OCI-LY7 (cell line): ENCODE data around the gene ASB4.

ENCODE experiments used
- EZH2phosphoT487 ChIP-seq: fragments of 200-600 bp; sonication (generic); IDR thresholded peaks from 2 replicates; pipeline ENCODE4 v1.6.1; 2018; ENCODE audit warnings: low read depth, borderline replicate concordance, mild to moderate bottlenecking, mixed run types, antibody characterized with exemption, low read length, moderate library complexity, mixed read lengths
- TF ChIP-seq, protein P1 (sequence below): fragments of 200-600 bp; sonication (generic); conservative IDR thresholded peaks from 2 replicates; pipeline ENCODE4 v1.5.1; 2014; ENCODE audit warnings: mild to moderate bottlenecking, antibody characterized with exemption, low read length, moderate library complexity, mixed read lengths

DNA sequence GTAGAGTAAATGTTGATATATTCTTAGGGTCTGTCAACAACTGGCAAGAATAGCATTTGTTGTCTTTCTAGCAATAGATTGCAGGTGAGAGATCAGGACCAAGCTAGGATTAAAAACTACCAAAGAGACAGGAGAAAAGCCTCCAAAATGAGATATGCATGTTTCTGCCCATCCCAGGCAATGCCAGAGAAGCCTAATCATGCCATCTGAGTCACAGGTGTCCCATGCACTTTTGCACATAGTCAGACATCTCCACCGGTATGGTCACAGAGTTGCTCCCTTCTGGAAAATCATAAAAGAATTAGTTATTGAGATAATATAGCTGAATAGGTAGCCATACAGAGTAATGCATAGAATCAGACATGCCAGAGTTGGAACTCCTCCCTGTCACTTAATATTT, 59.9 kb downstream of the ASB4 start:
- TF ChIP-seq, protein P1, sequence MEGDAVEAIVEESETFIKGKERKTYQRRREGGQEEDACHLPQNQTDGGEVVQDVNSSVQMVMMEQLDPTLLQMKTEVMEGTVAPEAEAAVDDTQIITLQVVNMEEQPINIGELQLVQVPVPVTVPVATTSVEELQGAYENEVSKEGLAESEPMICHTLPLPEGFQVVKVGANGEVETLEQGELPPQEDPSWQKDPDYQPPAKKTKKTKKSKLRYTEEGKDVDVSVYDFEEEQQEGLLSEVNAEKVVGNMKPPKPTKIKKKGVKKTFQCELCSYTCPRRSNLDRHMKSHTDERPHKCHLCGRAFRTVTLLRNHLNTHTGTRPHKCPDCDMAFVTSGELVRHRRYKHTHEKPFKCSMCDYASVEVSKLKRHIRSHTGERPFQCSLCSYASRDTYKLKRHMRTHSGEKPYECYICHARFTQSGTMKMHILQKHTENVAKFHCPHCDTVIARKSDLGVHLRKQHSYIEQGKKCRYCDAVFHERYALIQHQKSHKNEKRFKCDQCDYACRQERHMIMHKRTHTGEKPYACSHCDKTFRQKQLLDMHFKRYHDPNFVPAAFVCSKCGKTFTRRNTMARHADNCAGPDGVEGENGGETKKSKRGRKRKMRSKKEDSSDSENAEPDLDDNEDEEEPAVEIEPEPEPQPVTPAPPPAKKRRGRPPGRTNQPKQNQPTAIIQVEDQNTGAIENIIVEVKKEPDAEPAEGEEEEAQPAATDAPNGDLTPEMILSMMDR: no peak
- TF ChIP-seq EZH2phosphoT487: no peak
